ENCODE data around the gene UNC5C. TPM values are rescaled to one million over a fixed set of nuclear protein-coding genes. Genes with fewer than 3 reads are reported as not detected.

UNC5C gene
- polyA plus RNA-seq, 1 of the 3 experiments (the other 2 are of a cell fraction): 3.3 TPM

- TF ChIP-seq CTCF (IDR thresholded peaks at IDR 0.05) (no peak), RCOR1 (IDR thresholded peaks at IDR 0.05; ENCODE audit: low read length) (peak; percentile 57; the same call in 1 of the 2 replicates), ZBTB33 (IDR thresholded peaks at IDR 0.05; ENCODE audit: borderline replicate concordance, low read depth) (no peak), TEAD4 (IDR thresholded peaks at IDR 0.05; ENCODE audit: borderline replicate concordance, insufficient read depth) (no peak), FOXM1 (IDR thresholded peaks at IDR 0.05; ENCODE audit: low read depth) (no peak)
Measured at GRCh38 chr4:95367824-95368223, 180.9 kb downstream of the UNC5C start (continued).

GRCh38 chr4:95363966-95364365 lies 184.8 kb downstream of the UNC5C start:
- H3K27me3 ChIP-seq (ENCODE audit: insufficient read depth): no peaks in the 10 kb centered on the region
- no peak overlapping the region for H3K4me3 ChIP-seq (ENCODE audit: low read depth in 2 of 2, low read length in 1 of 2)
- peak overlapping the region in 1 of 2 experiments; percentile 90; a peak in 2 of 4 replicates for H3K27ac ChIP-seq (ENCODE audit: low read depth in 2 of 2, low read length in 1 of 2)
- TF ChIP-seq EP300 (IDR thresholded peaks at IDR 0.05; ENCODE audit: borderline replicate concordance in 1 of 2, low read depth in 1 of 2, low read length in 1 of 2) (no peak), NRF1 (IDR thresholded peaks at IDR 0.05; ENCODE audit: low read depth, low read length) (no peak), CHD2 (IDR thresholded peaks at IDR 0.05; ENCODE audit: low read length, partially characterized antibody) (no peak), RXRA (IDR thresholded peaks at IDR 0.05; ENCODE audit: borderline replicate concordance, low read depth) (no peak), NFIC (IDR thresholded peaks at IDR 0.05; ENCODE audit: borderline replicate concordance) (no peak), MXI1 (IDR thresholded peaks at IDR 0.05; ENCODE audit: low read depth, low read length) (0 out of 2 replicates have a peak, but pooled peaks have one; percentile 43)
- H3K9me3 ChIP-seq: no peaks in the 10 kb centered on the region
- CTCF ChIA-PET: interaction anchor here (1.6 to 2.1 kb wide), 4 partner anchors 23 to 182 kb away, joined by 3 to 8 read pairs (median 6); no protein-coding TSS in a partner anchor
- no peaks in the 10 kb centered on the region for H3K79me2 ChIP-seq (ENCODE audit: insufficient read depth)
- H3K4me1 ChIP-seq (ENCODE audit: control insufficient read depth in 1 of 2, insufficient read depth in 2 of 2, low read depth in 1 of 2, low read length in 1 of 2): peaks cover 0 to 39% of the 10 kb centered on the region in 2 experiments; a peak in 2 of 4 replicates
- DNase-seq: no peak
- no peak overlapping the region for H3K4me2 ChIP-seq
- POLR2A ChIA-PET: interaction anchor here (1.3 kb wide), 1 partner anchor 185 kb away, joined by 4 read pairs; the partner anchor contains the start of gene UNC5C
- WGBS (ENCODE audit: low lambda C conversion rate): 75% methylated on average over 1 of the region's 1 CpG
- H3F3A ChIP-seq (replicated peaks; ENCODE audit: insufficient read depth): no peaks in the 10 kb centered on the region
- no peaks in the 10 kb centered on the region for H3K9me2 ChIP-seq
- no peak overlapping the region for H3K9ac ChIP-seq
- no peaks in the 10 kb centered on the region for H4K20me1 ChIP-seq (ENCODE audit: insufficient read depth)
- H2AFZ ChIP-seq (ENCODE audit: low read depth): no peak overlapping the region
- peaks cover 3% of the 10 kb centered on the region in 2 experiments for H3K36me3 ChIP-seq (replicated peaks in 1 of 2; ENCODE audit: control insufficient read depth in 1 of 2, insufficient read depth in 2 of 2, low read length in 1 of 2)
